PC-3 (cell line): ENCODE data around the gene OBP2A. TPM values are rescaled to one million over a fixed set of nuclear protein-coding genes. Genes with fewer than 3 reads are reported as not detected.
"Not testable (repeated sequence)": the region's sequence is repeated elsewhere in the genome, so short reads cannot be mapped to it uniquely, and the experiment has no call there.

Experiments used
- ATAC-seq: fragments of 200-7000 bp; cut with Tn5 transposase; 2 replicates; pipeline ENCODE4 v1.9.1; 2020; ENCODE audit warnings: mild to moderate bottlenecking, moderate library complexity
- BruUV-seq: library from RNA; stranded (reverse); fragments of 400-500 nt; replicated peaks from 2 replicates; lab custom pipeline; 2021; lab: Mats Ljungman, UMichigan
- CTCF ChIA-PET: fragments of 300-600 bp; sonication (Branson Sonifier 250); formaldehyde crosslinking; loops from one replicate; lab custom pipeline; 2022; ENCODE audit warnings: antibody characterized with exemption; lab: Charles Lee
- POLR2A ChIA-PET: fragments of 300-600 bp; sonication (Branson Sonifier 250); formaldehyde crosslinking; loops from one replicate; lab custom pipeline; 2022; ENCODE audit warnings: antibody characterized with exemption; ENCODE audit not compliant: unreplicated experiment; lab: Charles Lee
- DNase-seq: peaks from one replicate; pipeline ENCODE4 v3.0.0-alpha.2; 2015
- H2AFZ ChIP-seq: fragments of 300-600 bp; sonication (generic); 2 replicates; pipeline ENCODE4 v1.6.0; 2016; ENCODE audit warnings: antibody characterized with exemption, low read length
- H3F3A ChIP-seq: fragments of 300-600 bp; sonication (generic); one replicate; pipeline ENCODE4 v1.6.0; 2017; ENCODE audit warnings: antibody characterized with exemption, low read length, control low read depth, mild to moderate bottlenecking; ENCODE audit not compliant: unreplicated experiment
- H3K27ac ChIP-seq: fragments of 300-600 bp; sonication (generic); 2 replicates; pipeline ENCODE4 v1.5.1; 2016; ENCODE audit warnings: mild to moderate bottlenecking, low read length
- H3K27me3 ChIP-seq: fragments of 300-600 bp; sonication (generic); 2 replicates; pipeline ENCODE4 v1.6.1; 2016; ENCODE audit warnings: low read length, mixed read lengths
- H3K36me3 ChIP-seq: fragments of 300-600 bp; sonication (generic); 2 replicates; pipeline ENCODE4 v1.6.1; 2016; ENCODE audit warnings: low read depth, mixed run types, low read length, mixed read lengths
- H3K4me1 ChIP-seq: fragments of 300-600 bp; sonication (generic); 2 replicates; pipeline ENCODE4 v1.5.1; 2016; ENCODE audit warnings: low read length; ENCODE audit not compliant: insufficient read depth
- H3K4me2 ChIP-seq: fragments of 300-600 bp; sonication (generic); 2 replicates; pipeline ENCODE4 v1.6.0; 2016; ENCODE audit warnings: low read length
- H3K4me3 ChIP-seq: fragments of 300-600 bp; sonication (generic); 2 replicates; pipeline ENCODE4 v1.5.1; 2016; ENCODE audit warnings: mild to moderate bottlenecking, low read length, mixed read lengths
- H3K79me2 ChIP-seq: fragments of 300-600 bp; sonication (generic); 2 replicates; pipeline ENCODE4 v1.6.1; 2017; ENCODE audit warnings: low read length, mixed read lengths
- H3K9ac ChIP-seq: fragments of 300-600 bp; sonication (generic); 2 replicates; pipeline ENCODE4 v1.6.0; 2016; ENCODE audit warnings: mild to moderate bottlenecking, low read length
- H3K9me2 ChIP-seq: fragments of 300-600 bp; sonication (generic); replicated peaks from 2 replicates; pipeline ENCODE4 v1.6.1; 2016; ENCODE audit warnings: mixed run types, low read length, mixed read lengths
- H3K9me3 ChIP-seq: fragments of 300-600 bp; sonication (generic); 2 replicates; pipeline ENCODE4 v1.6.1; 2016; ENCODE audit warnings: low read length, mixed read lengths
- H4K20me1 ChIP-seq: fragments of 300-600 bp; sonication (generic); 2 replicates; pipeline ENCODE4 v1.6.1; 2016; ENCODE audit warnings: low read length, mixed read lengths
- EZH2 ChIP-seq: fragments of 300-600 bp; sonication (generic); IDR thresholded peaks from one replicate; pipeline ENCODE4 v1.6.1; 2017; ENCODE audit warnings: antibody characterized with exemption, mild to moderate bottlenecking, low read length; ENCODE audit not compliant: unreplicated experiment
- EZH2phosphoT487 ChIP-seq: fragments of 300-600 bp; sonication (generic); IDR thresholded peaks from 2 replicates; pipeline ENCODE4 v1.6.1; 2018; ENCODE audit warnings: mild to moderate bottlenecking, antibody characterized with exemption, low read length, borderline replicate concordance
- intact Hi-C: fragments of 100-400 bp; cut with micrococcal nuclease; formaldehyde crosslinking; loops from 2 replicates; pipeline ENCODE4 v1.9.0; 2023
- total RNA-seq: library from RNA; depleted of rRNA; stranded (reverse); fragments of >200 nt; gene quantifications from 2 replicates; pipeline ENCODE4 v1.2.3, GENCODE V29; 2014
- TF ChIP-seq, protein P1 (sequence below): fragments of 300-600 bp; sonication (generic); conservative IDR thresholded peaks from 2 replicates; pipeline ENCODE4 v1.5.1; 2017; ENCODE audit warnings: antibody characterized with exemption, low read depth, mild to moderate bottlenecking, low read length

The OBP2A gene
- total RNA-seq, 1 experiment from 2014 or later, result not detected

DNA sequence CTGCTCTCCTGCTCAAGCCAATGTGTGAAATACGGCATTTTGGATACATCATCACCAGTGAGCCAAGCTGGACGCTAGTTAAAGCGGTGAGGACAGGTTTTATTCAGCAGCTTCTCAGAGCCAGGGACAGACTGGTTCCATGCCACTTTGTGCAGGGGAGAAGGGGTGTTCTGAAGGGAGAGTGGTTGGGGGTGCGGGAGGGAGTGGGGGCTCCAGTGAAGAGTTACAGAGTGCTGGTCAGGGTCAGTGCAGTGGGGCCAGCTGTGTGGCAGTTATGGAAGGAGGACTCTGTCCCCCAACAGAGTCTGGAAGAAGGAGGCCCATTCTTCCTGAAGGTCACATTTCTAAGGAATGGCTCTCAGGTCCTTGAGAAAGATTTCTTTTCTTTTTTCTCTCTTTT lies 11.1 kb upstream of the OBP2A start:
- H3K79me2 ChIP-seq, H3K4me3 ChIP-seq, H3K4me2 ChIP-seq, H2AFZ ChIP-seq, intact Hi-C loops, DNase-seq, H3K9ac ChIP-seq, ATAC-seq, H3K9me2 ChIP-seq, BruUV-seq, H3K27ac ChIP-seq, H3K4me1 ChIP-seq, H4K20me1 ChIP-seq, H3K36me3 ChIP-seq, POLR2A ChIA-PET, CTCF ChIA-PET, H3F3A ChIP-seq, H3K9me3 ChIP-seq: not testable (repeated sequence)
- peaks cover 19% of the 10 kb centered on the region for H3K27me3 ChIP-seq

DNA sequence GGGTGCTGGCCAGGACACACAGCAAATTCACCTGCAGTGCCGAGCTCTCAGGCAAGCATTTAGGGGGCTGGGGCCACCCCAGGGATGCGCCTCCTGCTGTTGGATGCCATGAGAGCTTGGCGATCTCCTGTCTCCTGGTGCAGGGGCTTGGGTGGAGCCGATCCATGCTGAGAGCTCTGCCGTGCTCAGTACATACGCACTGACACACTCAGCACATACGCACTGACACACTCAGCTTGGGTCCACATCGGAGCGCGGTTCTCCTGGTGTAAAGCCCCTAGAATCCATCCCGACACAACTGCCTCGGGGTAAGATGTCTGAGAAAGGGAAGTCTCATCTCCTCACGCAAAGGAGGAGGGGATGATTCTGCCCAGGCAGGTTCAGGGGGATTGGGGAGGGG lies 10.3 kb upstream of the OBP2A start:
- H3K79me2 ChIP-seq, BruUV-seq, CTCF ChIA-PET, H3K36me3 ChIP-seq, POLR2A ChIA-PET, ATAC-seq, H3K27ac ChIP-seq, H3K9me3 ChIP-seq, H3K9me2 ChIP-seq, H3K4me3 ChIP-seq, DNase-seq, H3K4me2 ChIP-seq, H3K9ac ChIP-seq, intact Hi-C loops, H3K4me1 ChIP-seq, H4K20me1 ChIP-seq, H3F3A ChIP-seq, H2AFZ ChIP-seq: not testable (repeated sequence)
- peaks cover 19% of the 10 kb centered on the region for H3K27me3 ChIP-seq

DNA sequence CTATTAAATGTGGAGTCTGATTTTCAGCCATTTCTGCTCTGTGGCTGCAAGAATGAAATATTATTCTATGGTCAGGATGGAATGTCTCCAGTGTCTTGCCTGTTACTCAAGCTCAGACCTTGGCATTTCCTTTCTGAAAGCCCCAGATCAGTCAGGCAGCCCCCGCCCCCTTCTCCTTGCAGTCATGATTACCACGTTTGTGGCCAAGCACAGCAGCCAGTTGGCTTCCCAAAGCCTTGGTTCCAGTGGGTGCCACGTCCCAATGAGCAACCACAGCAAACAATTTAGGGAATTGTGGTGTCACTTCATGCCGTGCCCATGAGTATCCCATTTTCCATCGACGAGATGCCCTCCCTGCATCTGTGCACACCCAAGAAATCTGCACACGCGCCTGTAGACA lies 9.7 kb upstream of the OBP2A start:
- CTCF ChIA-PET, result no interaction called here
- Histone ChIP-seq H3K9me2 (no peaks in the 10 kb centered on the region), H3K4me1 (no peaks in the 10 kb centered on the region), H2AFZ (no peak overlapping the region), H3K9me3 (no peaks in the 10 kb centered on the region), H3K4me3 (no peak overlapping the region), H3K9ac (no peak overlapping the region), H3K27ac (no peak overlapping the region), H4K20me1 (no peaks in the 10 kb centered on the region), H3K36me3 (no peaks in the 10 kb centered on the region), H3F3A (no peaks in the 10 kb centered on the region), H3K27me3 (peaks cover 19% of the 10 kb centered on the region), H3K4me2 (no peak overlapping the region), H3K79me2 (no peaks in the 10 kb centered on the region)
- POLR2A ChIA-PET, result no interaction called here
- intact Hi-C loops, result no loop called here
- DNase-seq (no peak), ATAC-seq (no peak)
- BruUV-seq, result no TSS peak
- TF ChIP-seq EZH2 (no peak), EZH2phosphoT487 (no peak)
- TF ChIP-seq, protein P1, sequence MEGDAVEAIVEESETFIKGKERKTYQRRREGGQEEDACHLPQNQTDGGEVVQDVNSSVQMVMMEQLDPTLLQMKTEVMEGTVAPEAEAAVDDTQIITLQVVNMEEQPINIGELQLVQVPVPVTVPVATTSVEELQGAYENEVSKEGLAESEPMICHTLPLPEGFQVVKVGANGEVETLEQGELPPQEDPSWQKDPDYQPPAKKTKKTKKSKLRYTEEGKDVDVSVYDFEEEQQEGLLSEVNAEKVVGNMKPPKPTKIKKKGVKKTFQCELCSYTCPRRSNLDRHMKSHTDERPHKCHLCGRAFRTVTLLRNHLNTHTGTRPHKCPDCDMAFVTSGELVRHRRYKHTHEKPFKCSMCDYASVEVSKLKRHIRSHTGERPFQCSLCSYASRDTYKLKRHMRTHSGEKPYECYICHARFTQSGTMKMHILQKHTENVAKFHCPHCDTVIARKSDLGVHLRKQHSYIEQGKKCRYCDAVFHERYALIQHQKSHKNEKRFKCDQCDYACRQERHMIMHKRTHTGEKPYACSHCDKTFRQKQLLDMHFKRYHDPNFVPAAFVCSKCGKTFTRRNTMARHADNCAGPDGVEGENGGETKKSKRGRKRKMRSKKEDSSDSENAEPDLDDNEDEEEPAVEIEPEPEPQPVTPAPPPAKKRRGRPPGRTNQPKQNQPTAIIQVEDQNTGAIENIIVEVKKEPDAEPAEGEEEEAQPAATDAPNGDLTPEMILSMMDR, result no peak

DNA sequence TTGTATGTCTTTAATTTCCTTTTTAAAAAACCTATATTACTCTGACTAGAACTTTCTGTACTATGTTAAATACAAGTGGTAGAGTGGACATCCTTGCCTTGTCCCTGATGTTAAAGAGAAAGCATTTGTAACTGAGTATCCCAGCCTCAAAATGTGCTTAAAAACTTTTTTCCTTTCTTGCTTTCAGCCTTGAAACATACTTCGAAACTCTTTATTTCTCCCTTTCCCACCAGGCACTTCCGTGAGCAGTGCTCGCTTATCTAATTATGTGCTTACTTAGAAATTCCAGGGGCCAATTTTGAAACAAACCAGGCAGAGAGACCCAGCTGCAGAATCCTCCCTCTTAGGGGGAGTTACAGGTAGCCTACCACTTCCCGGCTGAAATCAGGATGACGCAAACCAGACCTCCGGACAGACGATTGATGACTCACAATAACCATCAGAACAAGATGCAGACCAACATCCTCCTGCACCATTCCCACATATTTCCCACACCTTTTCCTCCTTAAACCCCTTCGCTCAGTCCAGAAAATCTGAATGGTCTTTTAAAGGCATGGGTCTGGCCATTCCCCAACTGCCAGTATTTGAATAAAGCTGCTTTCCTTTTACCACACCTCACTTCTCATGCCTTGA lies 2.5 kb upstream of the OBP2A start:
- intact Hi-C loops, H3F3A ChIP-seq, H2AFZ ChIP-seq, H3K9me2 ChIP-seq, POLR2A ChIA-PET, H3K9ac ChIP-seq, BruUV-seq, H3K4me3 ChIP-seq, H4K20me1 ChIP-seq, H3K4me1 ChIP-seq, H3K36me3 ChIP-seq, H3K79me2 ChIP-seq, ATAC-seq, H3K27ac ChIP-seq, CTCF ChIA-PET, H3K9me3 ChIP-seq: not testable (repeated sequence)
- DNase-seq, result peak; percentile 41
- H3K27me3 ChIP-seq, result peaks cover 11% of the 10 kb centered on the region
- H3K4me2 ChIP-seq, result 0 out of 2 replicates have a peak overlapping the region, but pooled peaks have one; percentile 19
